HG03060 (cell line): ENCODE results near the gene PRSS12.

ENCODE experiments used
- ATAC-seq: cut with Tn5 transposase; IDR thresholded peaks from one replicate; pipeline ENCODE4 v1.9.1; 2021; ENCODE audit warnings: low read depth, moderate number of reproducible peaks; ENCODE audit not compliant: unreplicated experiment

The PRSS12 gene

DNA sequence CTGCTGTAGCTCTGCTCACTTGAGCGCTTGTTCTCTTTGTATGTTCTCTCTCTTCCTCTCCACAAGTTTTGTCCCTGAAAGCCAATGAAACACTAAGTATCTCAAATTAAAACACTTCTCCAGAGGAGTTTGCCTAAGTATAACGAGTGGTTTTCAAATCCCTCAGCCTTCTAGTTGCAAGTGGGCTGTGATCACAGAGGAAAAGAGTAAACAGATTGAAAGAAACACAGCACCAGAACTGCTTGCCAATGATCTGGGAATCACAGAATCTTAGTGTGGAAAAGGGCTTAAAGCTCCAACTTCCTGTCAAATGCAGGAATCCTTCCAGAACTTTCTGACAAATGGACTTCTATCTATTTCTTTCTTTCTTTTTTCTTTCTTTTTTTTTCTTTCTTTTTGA, 4.8 kb upstream of the PRSS12 start:
- no peak for ATAC-seq

DNA sequence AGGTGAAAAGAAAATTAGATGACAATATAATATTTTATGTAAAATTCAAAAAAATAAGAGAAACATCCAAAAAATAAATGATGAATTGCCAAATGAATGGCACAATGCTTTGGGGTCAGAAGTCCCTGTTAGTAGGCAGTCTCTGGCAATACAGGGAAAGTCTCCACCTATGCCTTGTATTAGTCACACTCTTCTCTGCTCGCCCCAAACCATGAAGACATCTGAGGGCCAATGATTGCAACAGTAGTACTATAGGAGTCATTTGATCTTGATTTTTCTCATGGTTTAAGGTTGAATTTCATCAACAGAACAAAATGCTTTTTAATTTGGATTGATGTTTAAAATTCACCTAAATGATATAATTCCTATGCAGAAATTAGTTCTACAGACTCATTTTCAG, 3.9 kb upstream of the PRSS12 start:
- ATAC-seq = no peak

DNA sequence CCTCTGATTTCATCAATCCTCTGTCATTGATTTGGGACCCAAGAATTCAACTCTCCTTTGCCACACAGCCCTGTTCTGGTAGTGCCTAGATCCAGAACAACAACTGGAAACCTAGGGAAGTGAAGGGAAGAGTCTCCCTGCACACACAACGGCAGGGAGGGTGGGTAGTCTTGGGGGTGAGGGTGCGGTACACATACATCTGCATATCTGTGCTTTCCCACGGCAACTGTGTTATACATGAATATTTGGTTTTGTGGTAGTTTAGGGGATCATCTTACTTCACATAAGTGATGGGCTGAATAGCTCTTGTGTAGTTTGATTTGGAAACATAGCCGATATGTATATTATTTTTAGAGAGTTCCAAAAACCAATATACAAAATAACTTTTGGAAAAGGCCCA, 3.3 kb upstream of the PRSS12 start:
- no peak for ATAC-seq

DNA sequence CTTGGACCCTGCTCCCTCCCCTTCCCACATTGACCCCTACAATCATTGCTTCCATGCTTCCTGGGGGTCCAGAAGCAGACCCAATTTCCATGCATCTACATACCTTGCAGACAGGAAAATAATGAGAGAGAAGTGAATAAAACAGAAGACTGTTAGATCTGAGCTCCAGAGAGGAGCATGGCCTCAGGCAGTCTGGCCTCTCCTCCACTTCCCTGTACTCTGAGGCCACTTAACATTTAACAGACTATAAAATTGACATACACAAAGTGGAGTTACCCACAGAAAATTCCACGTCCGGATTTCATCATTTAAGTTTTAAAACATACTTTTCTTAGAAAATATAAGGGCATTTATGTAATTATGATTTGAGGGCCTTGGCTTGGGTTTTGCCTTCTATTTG, 2.1 kb upstream of the PRSS12 start:
- no peak for ATAC-seq

DNA sequence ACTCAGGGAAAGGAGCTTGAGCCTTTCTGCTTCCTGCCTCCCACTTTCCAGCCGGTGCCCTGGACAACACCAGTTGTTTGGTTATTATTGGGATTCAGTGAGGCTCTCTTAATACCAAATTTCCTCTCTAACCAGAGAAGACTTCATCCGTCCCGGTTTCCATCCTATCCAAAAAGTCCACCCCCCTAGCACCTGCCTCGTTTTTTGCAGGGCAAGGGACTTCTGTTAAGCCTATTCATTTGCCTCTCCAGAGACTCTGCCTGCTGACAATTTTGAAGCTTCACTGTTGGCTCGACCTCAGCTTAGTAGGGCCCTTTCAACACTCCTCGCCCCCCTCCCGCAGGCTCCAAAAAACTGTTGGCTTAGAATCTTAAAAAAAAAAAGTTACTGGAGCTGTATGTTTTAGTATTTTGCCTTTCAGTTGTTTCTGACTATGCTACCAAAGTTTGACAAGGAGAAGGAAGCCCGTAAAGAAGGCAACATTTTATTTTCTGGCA, 779 bp upstream of the PRSS12 start:
- no peak for ATAC-seq

DNA sequence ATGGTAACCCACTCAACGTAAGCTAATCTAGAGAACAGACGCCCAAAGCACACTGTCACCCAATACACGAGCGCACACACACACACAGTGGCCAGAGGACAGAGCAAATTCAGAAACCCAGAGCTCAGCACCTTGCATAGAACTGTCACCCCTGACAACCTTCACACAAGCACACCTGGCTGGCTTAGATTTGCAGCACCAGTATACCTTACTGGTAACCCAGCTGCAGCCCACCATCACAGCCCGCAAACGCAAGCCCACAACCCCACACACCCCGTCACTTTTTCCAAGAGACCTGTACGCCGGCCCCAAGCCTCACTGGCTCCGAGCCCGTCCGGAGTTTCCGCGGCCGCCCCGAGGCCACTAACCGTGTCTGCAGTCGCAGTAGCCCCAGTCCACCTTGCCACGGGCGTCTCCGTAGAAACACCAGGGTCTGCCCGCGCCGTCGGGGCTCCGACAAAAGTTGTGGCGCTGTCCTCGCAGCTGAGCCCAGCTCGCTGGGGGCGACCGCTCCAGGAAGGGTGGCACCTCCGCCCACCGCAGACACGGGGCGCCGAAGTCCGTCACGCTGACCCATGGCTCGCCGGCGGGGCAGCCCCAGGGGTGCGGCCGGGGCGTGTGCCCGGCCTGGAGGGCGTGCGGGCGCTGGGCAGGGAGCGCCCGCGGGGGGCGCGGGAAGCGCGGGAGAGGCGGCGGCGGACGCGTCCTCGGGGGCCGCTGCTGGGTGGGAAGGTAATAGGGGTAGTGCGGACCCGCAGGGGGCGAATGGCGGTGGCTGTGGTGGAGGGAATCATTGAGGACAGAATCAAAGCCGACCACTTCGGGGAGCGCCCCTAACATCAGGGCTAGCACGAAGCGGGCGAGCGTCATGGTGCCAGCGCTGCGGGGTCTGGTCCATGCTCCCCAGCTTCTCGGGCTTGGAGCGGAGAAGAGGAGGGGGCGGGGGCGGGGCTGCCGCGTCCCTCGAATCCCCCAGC, 664 bp downstream of the PRSS12 start:
- peak; percentile 3 for ATAC-seq

DNA sequence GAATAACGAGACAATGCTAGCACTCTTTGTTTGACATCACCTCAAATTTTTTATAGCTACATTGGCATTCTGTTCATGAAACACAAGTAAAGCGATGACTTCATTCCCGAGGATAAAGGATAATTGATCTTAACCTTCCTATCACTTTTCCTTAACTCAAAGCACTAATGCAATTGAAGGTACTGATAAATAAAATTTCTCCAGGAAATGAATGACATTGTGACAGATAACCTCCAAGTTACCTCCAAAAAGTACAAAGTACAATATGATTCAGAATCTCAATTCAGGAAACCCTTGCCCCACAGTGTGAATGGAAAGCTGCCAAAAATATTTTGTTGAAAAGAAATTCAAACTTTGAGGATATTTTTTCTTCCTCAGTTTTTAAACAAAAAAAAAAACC, 1.8 kb downstream of the PRSS12 start:
- no peak for ATAC-seq

DNA sequence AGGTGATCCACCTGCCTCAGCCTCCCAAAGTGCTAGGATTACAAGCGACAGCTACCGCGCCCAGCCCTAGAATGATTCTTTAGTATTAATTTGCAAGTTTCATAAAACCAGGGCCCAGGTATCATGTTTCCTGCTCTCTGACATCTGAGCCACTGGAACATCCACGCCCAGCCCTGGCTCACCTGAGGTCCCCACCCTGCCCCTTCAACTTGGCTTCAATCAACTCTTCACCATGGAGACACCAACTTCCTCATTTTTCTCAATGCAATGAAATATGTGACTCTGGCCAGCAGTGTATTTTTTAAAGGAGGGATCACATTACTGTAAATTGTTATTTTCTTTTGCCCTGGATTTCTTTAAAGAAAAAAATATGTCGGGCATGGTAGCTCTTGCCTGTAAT, 3.9 kb downstream of the PRSS12 start:
- ATAC-seq = no peak

DNA sequence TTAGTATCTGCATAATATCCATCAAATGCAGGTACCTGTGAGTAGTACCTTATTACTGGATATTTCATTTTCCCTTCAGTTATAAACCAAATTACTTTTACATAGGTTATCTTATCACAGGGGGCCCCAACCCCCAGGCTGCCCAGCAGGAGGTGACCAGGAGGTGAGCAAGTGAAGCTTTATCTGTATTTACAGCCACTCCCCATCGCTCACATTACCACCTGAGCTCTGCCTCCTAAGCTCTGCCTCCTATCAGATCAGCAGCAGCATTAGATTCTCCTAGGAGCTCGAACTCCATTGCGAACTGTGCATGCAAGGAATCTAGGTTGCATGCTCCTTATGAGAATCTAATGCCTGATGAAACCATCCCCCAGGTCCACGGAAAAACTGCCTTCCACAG, 6.3 kb downstream of the PRSS12 start:
- no peak for ATAC-seq

DNA sequence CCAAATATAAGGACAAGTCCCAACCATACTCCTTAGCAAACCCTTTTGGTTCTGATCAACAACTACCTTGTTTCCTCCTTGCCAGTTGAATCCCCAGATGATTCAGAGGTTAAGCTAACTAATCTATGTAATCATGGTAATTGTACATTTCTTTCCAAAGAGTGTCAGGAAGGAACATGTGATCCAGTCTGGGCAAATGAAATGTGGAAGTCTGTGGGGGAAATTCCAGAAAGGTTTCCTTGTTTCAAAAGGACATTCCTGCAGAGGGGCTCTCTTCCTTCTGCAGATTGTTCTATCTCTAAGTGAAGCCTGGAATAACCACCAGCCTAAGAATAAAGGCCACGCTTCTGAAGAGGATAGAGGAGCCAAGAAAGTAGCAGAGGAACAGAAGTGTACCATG, 7.0 kb downstream of the PRSS12 start:
- ATAC-seq = no peak

DNA sequence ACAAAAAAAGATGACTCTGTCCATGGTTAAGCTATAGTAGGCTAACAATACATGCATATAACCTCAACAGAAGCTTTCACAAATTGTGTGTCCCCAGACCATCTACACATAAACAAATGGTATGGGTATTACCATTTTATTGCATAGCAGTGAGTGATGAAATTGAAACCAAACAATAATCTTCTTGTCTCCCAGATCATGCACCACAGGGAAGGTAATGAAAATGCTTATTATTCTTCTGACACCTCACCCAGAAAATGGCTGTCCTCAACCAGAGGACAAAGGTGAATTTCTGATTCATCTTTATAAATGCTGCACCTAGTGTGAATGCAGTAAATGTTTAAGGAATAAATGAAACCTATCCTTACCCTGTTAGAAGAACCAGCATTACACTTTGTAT, 8.0 kb downstream of the PRSS12 start:
- no peak for ATAC-seq

DNA sequence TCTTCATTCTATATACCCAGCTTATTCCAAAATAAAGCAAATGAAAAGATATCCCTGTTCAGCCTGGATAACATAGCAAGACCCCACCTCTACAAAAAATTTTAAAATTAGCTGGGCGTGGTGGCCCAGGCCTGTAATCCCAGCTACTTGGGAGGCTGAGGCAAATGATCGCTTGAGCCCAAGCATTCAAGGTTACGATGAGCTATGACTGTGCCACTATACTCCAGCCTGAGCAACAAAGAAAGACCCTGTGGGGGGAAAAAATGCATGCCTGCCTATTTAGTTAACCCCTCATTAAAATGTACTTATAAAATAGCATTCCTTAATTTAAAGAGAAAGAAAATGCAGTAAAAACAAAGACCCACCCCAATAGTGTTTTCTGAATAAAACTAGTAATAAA, 9.3 kb downstream of the PRSS12 start:
- no peak for ATAC-seq

DNA sequence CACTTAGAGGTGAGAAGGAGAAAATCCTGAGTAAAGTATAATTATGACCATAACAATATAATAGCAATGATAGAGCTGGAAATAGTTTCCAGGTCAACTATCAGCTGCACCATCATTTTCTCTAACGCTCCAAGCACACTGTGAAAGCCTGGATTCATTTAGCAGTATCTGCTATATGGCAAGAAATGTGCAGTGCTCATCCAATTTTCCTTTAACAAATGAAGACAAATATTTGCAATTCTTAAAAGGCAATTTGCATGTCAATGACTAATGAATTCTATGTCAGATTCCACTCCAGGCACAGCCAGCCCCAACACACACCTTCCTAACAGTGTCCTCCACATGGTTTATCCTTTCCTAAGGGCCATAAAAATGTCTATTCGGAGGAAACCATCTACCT, 12.7 kb downstream of the PRSS12 start:
- ATAC-seq = no peak

DNA sequence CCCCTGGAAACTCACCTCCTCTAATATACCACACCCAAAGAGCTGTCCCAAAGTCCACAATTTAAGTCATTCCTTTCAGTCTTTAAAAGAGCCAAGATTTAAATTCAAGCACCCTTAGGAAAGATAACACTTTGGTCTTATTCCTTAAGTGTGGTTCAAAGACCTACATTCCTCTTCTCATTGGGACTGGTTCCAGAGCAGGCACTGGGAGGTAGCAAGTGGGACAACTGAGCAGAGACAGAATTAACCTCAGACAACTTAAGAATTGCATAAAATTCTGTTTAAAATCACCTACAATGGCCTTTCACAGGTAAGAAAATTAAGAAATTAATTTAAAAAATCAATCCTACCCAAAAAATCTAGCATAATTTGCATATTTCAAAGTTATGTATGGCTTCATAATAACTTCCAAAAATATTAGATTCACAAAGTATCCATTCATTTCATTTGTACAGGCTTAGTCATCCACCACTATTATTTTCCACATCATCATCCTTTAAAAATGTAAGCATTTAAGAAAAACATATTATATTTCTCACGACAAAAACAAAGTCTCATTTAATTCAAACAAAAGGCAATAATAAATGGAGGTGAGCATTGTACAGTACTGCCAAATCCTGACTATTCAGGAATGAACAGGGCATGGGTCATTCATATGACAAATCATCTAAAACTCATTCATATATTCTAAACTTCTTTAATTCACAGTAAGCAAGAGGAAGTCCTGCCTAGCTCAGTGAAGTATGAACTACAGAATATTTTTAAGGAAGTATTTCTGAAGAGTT, 13.6 kb downstream of the PRSS12 start:
- no peak for ATAC-seq

DNA sequence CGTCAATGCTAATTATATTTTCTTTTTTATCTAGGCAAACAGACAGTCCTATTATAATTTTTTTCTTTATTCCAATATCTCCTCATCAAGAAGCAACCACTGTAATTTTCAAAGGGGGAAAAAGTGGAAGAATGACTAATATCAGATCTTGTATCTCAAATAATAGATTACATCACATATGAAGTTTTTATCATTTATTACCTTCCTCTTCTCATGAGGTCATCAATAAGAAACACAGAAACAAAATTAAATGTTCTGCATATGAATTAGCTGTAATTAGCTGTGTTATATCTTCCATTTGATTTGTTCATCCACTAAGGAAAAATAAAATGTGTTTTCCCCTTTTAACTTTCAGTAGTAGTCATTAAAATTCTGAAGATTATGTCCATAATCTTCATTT, 14.3 kb downstream of the PRSS12 start:
- ATAC-seq = no peak

DNA sequence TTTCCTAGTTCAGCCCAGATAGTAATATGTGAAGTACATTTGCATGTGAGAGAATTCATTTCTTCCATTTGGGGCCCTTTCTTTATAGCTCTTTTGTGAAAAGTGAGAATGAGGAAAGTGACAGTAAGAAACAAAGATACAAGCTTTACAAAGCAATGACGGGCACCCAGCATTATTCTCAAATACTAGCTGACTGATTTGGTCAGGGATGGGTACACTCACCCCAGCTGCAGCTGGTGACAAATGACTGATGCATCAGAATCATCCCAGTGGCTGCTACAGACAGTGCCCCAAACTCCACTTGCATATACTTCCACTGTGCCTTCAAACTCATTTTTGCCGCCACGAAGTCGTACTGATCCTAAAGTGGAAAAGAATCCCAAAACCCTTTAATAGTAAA, 14.8 kb downstream of the PRSS12 start:
- no peak for ATAC-seq

DNA sequence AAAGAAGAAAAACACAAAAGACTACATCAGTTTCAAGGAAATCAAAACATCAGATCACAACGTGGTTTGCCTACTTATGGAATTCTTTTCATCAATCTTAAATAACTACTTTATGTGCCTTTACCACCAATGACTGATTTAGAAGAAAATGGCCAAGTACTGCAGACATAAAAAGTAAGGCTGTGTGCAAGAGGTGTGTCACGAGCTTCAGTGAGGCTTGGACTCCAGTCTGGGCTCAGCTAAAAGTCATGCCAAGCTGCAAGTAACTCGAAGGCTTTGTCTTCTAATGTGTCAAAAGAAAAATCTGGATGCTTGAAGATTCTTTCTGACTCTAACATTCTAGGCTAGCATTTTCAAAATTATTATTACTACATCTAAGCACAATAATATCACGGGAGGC, 17.0 kb downstream of the PRSS12 start:
- ATAC-seq = no peak

DNA sequence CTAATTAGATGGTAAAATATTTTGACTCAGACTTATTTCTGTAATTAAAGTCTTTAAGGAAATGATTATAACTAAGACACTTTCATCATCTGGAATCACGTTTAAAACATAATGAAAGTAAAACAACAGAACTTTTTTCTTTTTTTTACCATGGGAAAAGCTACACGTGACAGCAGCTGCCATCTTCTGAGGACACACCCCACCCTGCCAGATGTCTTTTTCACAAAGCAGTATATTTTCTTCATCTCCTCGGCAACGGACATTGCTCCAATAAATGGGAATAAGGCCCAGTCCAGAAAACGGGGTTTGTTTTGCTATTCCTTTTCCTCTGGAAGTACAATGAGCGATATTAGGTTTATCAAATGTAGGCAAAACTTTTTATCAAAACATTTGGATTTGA, 17.5 kb downstream of the PRSS12 start:
- ATAC-seq = no peak

DNA sequence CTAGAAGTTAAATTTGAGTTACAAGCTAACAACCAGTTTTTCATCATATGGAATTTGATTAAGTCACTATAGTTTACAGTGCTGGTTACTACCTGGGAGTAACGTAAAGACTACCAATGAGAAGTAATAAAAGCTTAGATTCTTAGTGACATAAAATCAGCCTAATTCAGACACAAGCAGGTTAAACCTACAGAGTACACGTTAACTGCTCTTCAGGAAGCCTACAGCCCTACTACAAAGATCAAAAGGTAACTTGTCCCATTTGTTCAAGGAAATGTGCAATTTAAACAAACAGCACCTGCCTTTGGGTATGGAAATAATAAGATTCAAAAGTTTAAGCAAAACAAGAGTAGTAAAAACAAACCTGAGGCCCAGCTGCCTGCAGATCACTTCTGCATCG, 21.5 kb downstream of the PRSS12 start:
- ATAC-seq = no peak

DNA sequence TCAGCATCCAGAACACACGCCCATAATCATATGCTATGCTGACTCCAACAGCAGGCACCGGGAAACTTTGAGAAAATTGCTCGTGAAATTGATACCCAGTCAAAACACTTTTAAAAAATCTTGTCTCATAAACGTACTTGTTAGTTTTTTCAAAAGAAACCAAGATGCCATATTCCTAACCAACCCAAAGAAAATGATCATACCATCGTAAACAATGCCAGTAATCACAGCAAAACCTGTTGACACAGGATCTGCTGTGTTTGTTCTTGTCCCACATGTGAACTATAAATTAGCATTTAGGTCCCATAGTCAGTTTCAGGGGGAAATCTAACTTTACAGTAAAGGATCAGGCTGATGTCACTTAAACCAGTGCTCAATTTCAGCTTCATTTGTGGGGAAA, 23.0 kb downstream of the PRSS12 start:
- no peak for ATAC-seq

DNA sequence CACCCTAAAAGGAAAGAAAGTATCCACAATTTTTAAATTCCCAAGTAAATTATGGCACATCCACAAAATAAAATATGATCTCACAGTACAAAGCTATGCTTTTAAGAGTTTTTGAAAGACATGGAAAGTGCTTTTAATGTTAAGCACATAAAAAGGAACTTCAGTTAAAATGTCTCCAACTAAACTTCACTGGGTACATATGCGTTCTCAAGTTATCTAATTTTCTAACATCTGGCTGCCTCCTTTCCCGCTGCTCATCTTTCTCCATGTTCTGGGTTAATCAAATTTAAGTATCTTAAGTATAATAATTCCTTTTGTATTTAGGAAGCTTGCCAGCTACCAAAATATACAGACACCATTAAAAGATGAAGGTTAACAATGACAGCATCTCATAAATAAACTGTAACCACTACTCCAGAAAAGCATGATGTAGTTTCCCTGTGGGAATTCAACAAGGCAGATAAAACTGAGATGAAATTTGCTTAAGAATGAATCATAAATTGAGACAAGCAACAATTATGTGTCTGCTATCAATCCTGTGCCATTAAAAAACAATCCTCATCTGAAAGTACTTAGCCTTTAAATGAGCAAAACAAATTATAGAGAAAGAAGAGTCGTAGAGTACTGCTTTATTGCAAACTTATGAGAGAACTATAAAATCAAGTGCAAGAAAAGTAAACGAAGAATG, 25.1 kb downstream of the PRSS12 start:
- ATAC-seq = no peak
